Kidney (tissue), 14 donors: Measurements from ENCODE around the gene SPEG. TPM values are rescaled to one million over a fixed set of nuclear protein-coding genes. Genes with fewer than 3 reads are reported as not detected.

Experiments used
- DNase-seq, 5 donors: peaks; one replicate each; pipeline ENCODE4 v3.0.0-alpha.2; 2013 to 2020
- FAIRE-seq: peaks from 2 replicates; lab custom pipeline; 2012; peaks lifted over from hg19 to GRCh38; lab: Jason Lieb, UNC
- H3K27ac ChIP-seq, 2 donors: one replicate each; pipeline ENCODE4 v1.7.0; 2013; ENCODE audit warnings: low read depth in 2 of 2, low read length in 2 of 2, inconsistent platforms in 1 of 2
- H3K27me3 ChIP-seq: one replicate; pipeline ENCODE4 v1.7.1; 2013; ENCODE audit warnings: low read length, inconsistent platforms; ENCODE audit not compliant: control insufficient read depth, insufficient read depth
- H3K36me3 ChIP-seq, 3 donors: one replicate each; pipeline versions ENCODE4 v1.7.0 to v1.7.1; 2013; ENCODE audit warnings: low read length in 3 of 3, control low read depth in 1 of 3, inconsistent platforms in 1 of 3; ENCODE audit not compliant: insufficient read depth in 3 of 3, control insufficient read depth in 2 of 3
- H3K4me1 ChIP-seq, 3 donors: one replicate each; pipeline versions ENCODE4 v1.7.0 to v1.7.1; 2013; ENCODE audit warnings: low read length in 3 of 3, inconsistent platforms in 1 of 3, low read depth in 1 of 3; ENCODE audit not compliant: control insufficient read depth in 2 of 3, insufficient read depth in 2 of 3
- H3K4me3 ChIP-seq, 3 donors: one replicate each; pipeline versions ENCODE4 v1.7.0 to v1.8.1; 2013; ENCODE audit warnings: low read length in 3 of 3, control low read depth in 1 of 3, inconsistent platforms in 1 of 3
- H3K9ac ChIP-seq, 3 donors: one replicate each; pipeline versions ENCODE4 v1.7.0 to v1.7.1; 2013; ENCODE audit warnings: low read length in 3 of 3, control low read depth in 1 of 3, inconsistent platforms in 1 of 3
- H3K9me3 ChIP-seq, 3 donors: one replicate each; pipeline versions ENCODE4 v1.7.0 to v1.7.1; 2013; ENCODE audit warnings: low read length in 3 of 3, control low read depth in 1 of 3, inconsistent platforms in 1 of 3; ENCODE audit not compliant: control insufficient read depth in 2 of 3, insufficient read depth in 1 of 3
- intact Hi-C: fragments of 100-400 bp; cut with DNase I; formaldehyde crosslinking; loops from one replicate; pipeline ENCODE4 v1.11.1; 2022
- polyA plus RNA-seq: library from polyadenylated mRNA; stranded (reverse); fragments of 350-450 nt; fragmentation: Illumina TruSeq; extraction: RNeasy Lipid Tissue Mini Kit (QIAGEN cat#74804); gene quantifications from one replicate; pipeline ENCODE4 v1.2.3, GENCODE V29; 2014; ENCODE audit warnings: low read depth, low replicate concordance; ENCODE audit not compliant: insufficient read depth
- total RNA-seq: library from RNA; stranded (reverse); fragmentation: NEBNext Ultra II Directional; extraction: Animal tissue kit (Norgen Biotek cat#: 25700); gene quantifications from one replicate; pipeline ENCODE4 v1.2.1, GENCODE V29; 2021
- TF ChIP-seq, protein P1 (sequence below): IDR thresholded peaks from 3 replicates; pipeline ENCODE4 v1.5.1; 2012; ENCODE audit warnings: mild to moderate bottlenecking, moderate library complexity, borderline replicate concordance; ENCODE audit not compliant: insufficient read depth; ENCODE audit errors: extremely low read depth
- donor health status: control.
- donor health status: control.
- donor health status: control.
- donor health status: control.
- donor health status: control.
- donor health status: DM: yes; HTN: yes; CAD: no.
- donor health status: Normal renal cell carcinoma (clear cell type).

Gene SPEG
- total and polyA plus RNA-seq, 2 donors from 2014 or later = 13.1 to 26.6 TPM

DNA sequence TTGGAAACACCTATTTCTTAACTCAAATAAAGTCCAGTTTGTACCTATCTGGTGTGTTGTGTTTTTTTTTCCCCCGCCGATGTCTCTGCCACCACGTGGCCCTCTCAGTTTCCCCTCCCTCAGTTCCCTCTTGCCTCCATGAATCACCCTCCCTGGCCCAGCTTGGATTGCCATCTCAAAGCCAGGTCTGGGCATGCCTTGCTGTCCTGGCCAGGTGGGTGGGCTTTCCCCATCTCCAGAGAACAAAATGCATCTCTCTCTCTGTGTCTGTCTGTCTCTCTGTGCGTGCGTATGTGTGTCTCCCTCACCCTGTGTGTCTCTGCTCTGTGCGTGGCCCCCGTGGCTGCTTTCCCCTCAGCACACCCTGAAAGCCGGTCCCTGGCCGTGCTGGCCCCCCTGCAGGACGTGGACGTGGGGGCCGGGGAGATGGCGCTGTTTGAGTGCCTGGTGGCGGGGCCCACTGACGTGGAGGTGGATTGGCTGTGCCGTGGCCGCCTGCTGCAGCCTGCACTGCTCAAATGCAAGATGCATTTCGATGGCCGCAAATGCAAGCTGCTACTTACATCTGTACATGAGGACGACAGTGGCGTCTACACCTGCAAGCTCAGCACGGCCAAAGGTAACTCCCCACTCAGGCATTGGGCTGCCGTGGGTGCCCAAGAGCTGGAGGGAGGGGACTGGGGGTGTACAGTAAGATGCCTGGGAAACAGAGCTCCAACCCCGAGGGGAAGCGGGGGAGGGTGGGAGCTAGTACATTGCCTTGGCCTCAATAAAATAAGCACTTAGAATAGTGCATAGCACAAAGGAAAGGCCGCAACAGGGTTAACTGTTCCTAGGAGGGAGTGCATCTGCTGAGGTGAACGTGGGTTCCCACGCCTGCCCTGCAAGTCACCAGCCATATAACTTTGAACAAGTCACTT is 32.4 kb downstream of the SPEG start:
- no peak for FAIRE-seq

DNA sequence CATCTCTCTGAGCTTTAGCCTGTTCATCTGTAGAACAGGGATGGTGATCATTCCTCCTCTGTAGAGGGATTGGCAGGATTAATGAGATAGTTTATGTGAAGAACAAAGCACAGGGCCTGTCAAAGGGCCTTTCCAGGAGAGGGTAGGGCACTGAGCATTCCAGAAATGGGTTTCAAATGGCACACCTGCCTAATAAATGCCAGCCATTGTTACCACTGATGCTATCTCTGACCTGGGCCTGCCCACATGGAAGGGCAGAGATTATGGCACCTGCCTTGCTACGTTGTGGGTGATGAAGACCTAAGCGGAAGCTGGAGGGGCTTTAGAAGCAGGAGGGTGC is 33.1 kb downstream of the SPEG start:
- intact Hi-C loops = no loop called here
- TF ChIP-seq, protein P1, sequence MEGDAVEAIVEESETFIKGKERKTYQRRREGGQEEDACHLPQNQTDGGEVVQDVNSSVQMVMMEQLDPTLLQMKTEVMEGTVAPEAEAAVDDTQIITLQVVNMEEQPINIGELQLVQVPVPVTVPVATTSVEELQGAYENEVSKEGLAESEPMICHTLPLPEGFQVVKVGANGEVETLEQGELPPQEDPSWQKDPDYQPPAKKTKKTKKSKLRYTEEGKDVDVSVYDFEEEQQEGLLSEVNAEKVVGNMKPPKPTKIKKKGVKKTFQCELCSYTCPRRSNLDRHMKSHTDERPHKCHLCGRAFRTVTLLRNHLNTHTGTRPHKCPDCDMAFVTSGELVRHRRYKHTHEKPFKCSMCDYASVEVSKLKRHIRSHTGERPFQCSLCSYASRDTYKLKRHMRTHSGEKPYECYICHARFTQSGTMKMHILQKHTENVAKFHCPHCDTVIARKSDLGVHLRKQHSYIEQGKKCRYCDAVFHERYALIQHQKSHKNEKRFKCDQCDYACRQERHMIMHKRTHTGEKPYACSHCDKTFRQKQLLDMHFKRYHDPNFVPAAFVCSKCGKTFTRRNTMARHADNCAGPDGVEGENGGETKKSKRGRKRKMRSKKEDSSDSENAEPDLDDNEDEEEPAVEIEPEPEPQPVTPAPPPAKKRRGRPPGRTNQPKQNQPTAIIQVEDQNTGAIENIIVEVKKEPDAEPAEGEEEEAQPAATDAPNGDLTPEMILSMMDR = no peak
- H3K9me3 ChIP-seq = no peaks in the 10 kb centered on the region
- no peak overlapping the region for H3K4me3 ChIP-seq
- DNase-seq = no peak
- H3K36me3 ChIP-seq = no peaks in the 10 kb centered on the region
- no peaks in the 10 kb centered on the region for H3K4me1 ChIP-seq
- H3K27me3 ChIP-seq = no peaks in the 10 kb centered on the region
- FAIRE-seq = no peak
- H3K9ac ChIP-seq = no peak overlapping the region
- no peak overlapping the region for H3K27ac ChIP-seq

More for the DNA sequence above, 32.4 kb downstream of the SPEG start:
- peak in 1 of 5 donors; percentile 59 for DNase-seq
- intact Hi-C loops = no loop called here
- no peak overlapping the region for H3K4me3 ChIP-seq
- H3K27ac ChIP-seq = no peak overlapping the region
- no peaks in the 10 kb centered on the region for H3K9me3 ChIP-seq
- H3K9ac ChIP-seq = no peak overlapping the region
- H3K27me3 ChIP-seq = no peaks in the 10 kb centered on the region
- TF ChIP-seq, protein P1 = no peak
- no peaks in the 10 kb centered on the region for H3K36me3 ChIP-seq
- no peaks in the 10 kb centered on the region for H3K4me1 ChIP-seq

DNA sequence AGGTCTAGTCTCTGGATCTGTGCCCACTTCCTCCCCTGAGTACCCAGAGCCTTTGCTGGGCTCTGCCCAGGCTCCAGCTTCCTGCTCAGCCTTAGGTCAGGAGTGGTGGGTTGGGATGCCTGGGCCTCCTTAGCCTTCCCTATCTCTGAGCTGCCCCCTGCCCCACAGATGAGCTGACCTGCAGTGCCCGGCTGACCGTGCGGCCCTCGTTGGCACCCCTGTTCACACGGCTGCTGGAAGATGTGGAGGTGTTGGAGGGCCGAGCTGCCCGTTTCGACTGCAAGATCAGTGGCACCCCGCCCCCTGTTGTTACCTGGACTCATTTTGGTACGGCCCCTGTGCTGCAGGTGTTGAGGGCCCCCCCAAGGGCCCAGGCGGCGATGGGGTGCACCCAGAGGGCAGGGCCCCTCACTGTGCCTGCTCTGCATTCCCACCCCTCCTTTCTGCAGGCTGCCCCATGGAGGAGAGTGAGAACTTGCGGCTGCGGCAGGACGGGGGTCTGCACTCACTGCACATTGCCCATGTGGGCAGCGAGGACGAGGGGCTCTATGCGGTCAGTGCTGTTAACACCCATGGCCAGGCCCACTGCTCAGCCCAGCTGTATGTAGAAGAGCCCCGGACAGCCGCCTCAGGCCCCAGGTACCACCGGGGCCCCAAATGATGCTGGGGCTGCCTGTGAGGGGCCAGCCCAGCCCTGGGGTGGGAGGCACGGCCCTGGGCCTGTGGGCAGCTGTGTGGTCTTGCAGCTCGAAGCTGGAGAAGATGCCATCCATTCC is 34.0 kb downstream of the SPEG start:
- FAIRE-seq (no peak), DNase-seq (peak in 1 of 5 donors; percentile 61)
- intact Hi-C loops = no loop called here
- Histone ChIP-seq H3K27me3 (no peaks in the 10 kb centered on the region), H3K36me3 (no peaks in the 10 kb centered on the region), H3K9ac (no peak overlapping the region), H3K4me1 (no peaks in the 10 kb centered on the region), H3K9me3 (no peaks in the 10 kb centered on the region), H3K4me3 (no peak overlapping the region), H3K27ac (no peak overlapping the region)
- TF ChIP-seq, protein P1 = no peak
